K562 (cell line): ENCODE results near the gene CACNB1. TPM values are rescaled to one million over a fixed set of nuclear protein-coding genes. Genes with fewer than 3 reads are reported as not detected.
A peak's percentile ranks its signal among the peaks of the same experiment; 100 is the strongest.

Experiments
- ATAC-seq: fragments of 200-7000 bp; cut with Tn5 transposase; 3 replicates; pipeline ENCODE4 v1.9.1; 2020; ENCODE audit warnings: moderate library complexity
- BruUV-seq: library from RNA; stranded (reverse); fragments of 400-500 nt; replicated peaks from 2 replicates; lab custom pipeline; 2021; lab: Mats Ljungman, UMichigan
- CTCF ChIA-PET: fragments of 300-600 bp; formaldehyde crosslinking; extraction: SDS; loops from one replicate; lab custom pipeline; 2021; ENCODE audit warnings: low intra/inter-chr PET ratio; lab: Yijun Ruan, JAX
- POLR2A ChIA-PET: fragments of 300-600, 350-650 bp; sonication (Branson Sonifier 250); formaldehyde crosslinking; extraction: SDS; loops from one replicate; lab custom pipeline; 2021; ENCODE audit warnings: antibody characterized with exemption, inconsistent platforms; lab: Yijun Ruan, JAX
- DNase-seq, 4 experiments: peaks; one replicate each; pipeline versions ENCODE4 v3.0.0 to v3.0.0-alpha.2; 2011 to 2018; ENCODE audit warnings: low spot score in 3 of 4, mixed read lengths in 3 of 4; ENCODE audit errors: extremely low read depth in 1 of 4
- FAIRE-seq: peaks from 2 replicates; lab custom pipeline; 2011; peaks lifted over from hg19 to GRCh38; lab: Jason Lieb, UNC
- H2AFZ ChIP-seq: 2 replicates; pipeline ENCODE4 v1.6.0; 2011; ENCODE audit warnings: low read depth, low read length, control low read depth, inconsistent platforms
- H3K27ac ChIP-seq: fragments of 200-600 bp; 3 replicates; pipeline ENCODE4 v1.8.0; 2011; ENCODE audit warnings: low read depth, mild to moderate bottlenecking, control low read depth, inconsistent platforms, low read length, moderate library complexity, mixed read lengths; ENCODE audit errors: extremely low read depth
- H3K27me3 ChIP-seq, 2 experiments: fragments of 300-600 bp in 1 of 2; 2 replicates in 1 of 2; 3 replicates in 1 of 2; pipeline versions ENCODE4 v1.6.0 to v1.8.0; 2011; ENCODE audit warnings: inconsistent platforms in 2 of 2, low read length in 2 of 2, mild to moderate bottlenecking in 1 of 2, mixed read lengths in 1 of 2, moderate library complexity in 1 of 2; ENCODE audit not compliant: control insufficient read depth in 2 of 2, insufficient read depth in 2 of 2
- H3K36me3 ChIP-seq: fragments of 300-600 bp; 3 replicates; pipeline ENCODE4 v1.8.0; 2011; ENCODE audit warnings: mild to moderate bottlenecking, low read length, inconsistent platforms; ENCODE audit not compliant: control insufficient read depth, insufficient read depth
- H3K4me1 ChIP-seq, 2 experiments: fragments of 200-600 bp in 1 of 2; replicated peaks in 1 of 2; 2 replicates in 1 of 2; 3 replicates in 1 of 2; pipeline versions ENCODE4 v1.5.1 to v1.8.0; 2011; ENCODE audit warnings: inconsistent platforms in 2 of 2, low read length in 2 of 2, mild to moderate bottlenecking in 1 of 2, mixed read lengths in 1 of 2, moderate library complexity in 1 of 2; ENCODE audit not compliant: control insufficient read depth in 2 of 2, insufficient read depth in 2 of 2
- H3K4me2 ChIP-seq: 2 replicates; pipeline ENCODE4 v1.6.1; 2011; ENCODE audit warnings: low read length, control low read depth, inconsistent platforms, mixed read lengths; ENCODE audit not compliant: insufficient read depth
- H3K4me3 ChIP-seq: fragments of 200-600 bp; sonication (generic), shearing (Covaris generic); 2 replicates; pipeline ENCODE4 v1.5.1; 2016; ENCODE audit warnings: control low read depth, inconsistent platforms
- H3K79me2 ChIP-seq: fragments of 200-600 bp; 3 replicates; pipeline ENCODE4 v1.8.0; 2011; ENCODE audit warnings: low read length, inconsistent platforms; ENCODE audit not compliant: control insufficient read depth, insufficient read depth
- H3K9ac ChIP-seq, 2 experiments: 2 replicates each; pipeline versions ENCODE4 v1.6.0 to v1.6.1; 2011; ENCODE audit warnings: low read depth in 2 of 2, low read length in 2 of 2, control low read depth in 1 of 2, inconsistent platforms in 1 of 2, mild to moderate bottlenecking in 1 of 2, mixed read lengths in 1 of 2; ENCODE audit not compliant: insufficient read depth in 1 of 2
- H3K9me1 ChIP-seq: one replicate; pipeline ENCODE4 v1.6.0; 2011; ENCODE audit warnings: inconsistent platforms, mild to moderate bottlenecking, low read length, moderate library complexity; ENCODE audit not compliant: control insufficient read depth, insufficient read depth
- H3K9me3 ChIP-seq: replicated peaks from 2 replicates; pipeline ENCODE4 v1.5.1; 2011; ENCODE audit warnings: low read depth, low read length, inconsistent platforms; ENCODE audit not compliant: control insufficient read depth, insufficient read depth
- H4K20me1 ChIP-seq: replicated peaks from 2 replicates; pipeline ENCODE4 v1.6.1; 2011; ENCODE audit warnings: low read length, inconsistent platforms, mixed read lengths; ENCODE audit not compliant: control insufficient read depth, insufficient read depth
- BHLHE40 ChIP-seq: IDR thresholded peaks from 2 replicates; pipeline ENCODE4 v1.6.1; 2011; ENCODE audit warnings: low read length, improper control_type of control experiment
- CREM ChIP-seq: IDR thresholded peaks from 2 replicates; pipeline ENCODE4 v1.6.1; 2014; ENCODE audit warnings: antibody characterized with exemption, low read depth
- CTBP1 ChIP-seq: fragments of 450-650 bp; IDR thresholded peaks from 2 replicates; pipeline ENCODE4 v1.6.1; 2016; ENCODE audit warnings: borderline replicate concordance
- CTCF ChIP-seq, 3 experiments: IDR thresholded peaks in 2 of 3; conservative IDR thresholded peaks in 1 of 3; 2 replicates each; pipeline ENCODE4 v1.5.1; 2011 to 2012; ENCODE audit warnings: low read length in 3 of 3, mild to moderate bottlenecking in 3 of 3, control low read depth in 2 of 3, improper control_type of control experiment in 1 of 3, inconsistent platforms in 1 of 3, low read depth in 1 of 3, mixed read lengths in 1 of 3, moderate library complexity in 1 of 3; ENCODE audit not compliant: insufficient read depth in 2 of 3
- IRF1 ChIP-seq: sonication (generic); formaldehyde crosslinking; IDR thresholded peaks from 2 replicates; pipeline ENCODE4 v1.8.0; 2022; ENCODE audit warnings: missing genetic modification reagents, mild to moderate bottlenecking, borderline replicate concordance
- L3MBTL2 ChIP-seq: fragments of 450-650 bp; IDR thresholded peaks from 2 replicates; pipeline ENCODE4 v1.6.1; 2016; ENCODE audit warnings: mild to moderate bottlenecking, moderate library complexity
- RAD21 ChIP-seq, 2 experiments: fragments of 250-450 bp in 1 of 2; fragments of 450-650 bp in 1 of 2; sonication (Bioruptor Pico) in 1 of 2; formaldehyde crosslinking in 1 of 2; IDR thresholded peaks in 1 of 2; conservative IDR thresholded peaks in 1 of 2; 2 replicates each; pipeline versions ENCODE4 v1.4.0 to v1.8.0; 2020 to 2022; ENCODE audit warnings: mild to moderate bottlenecking in 2 of 2, moderate library complexity in 1 of 2
- RFX1 ChIP-seq: fragments of 450-650 bp; IDR thresholded peaks from 2 replicates; pipeline ENCODE4 v1.6.1; 2016; ENCODE audit warnings: mild to moderate bottlenecking, moderate library complexity
- SMC3 ChIP-seq: conservative IDR thresholded peaks from 2 replicates; pipeline ENCODE4 v1.6.1; 2011; ENCODE audit warnings: low read depth, low read length, improper control_type of control experiment; ENCODE audit not compliant: insufficient read depth
- STAG1 ChIP-seq: sonication (generic); formaldehyde crosslinking; IDR thresholded peaks from 2 replicates; pipeline ENCODE4 v1.5.0; 2020; ENCODE audit warnings: missing genetic modification reagents, borderline replicate concordance
- TFAP4 ChIP-seq: sonication (generic); formaldehyde crosslinking; IDR thresholded peaks from 2 replicates; pipeline ENCODE4 v1.8.0; 2022; ENCODE audit warnings: missing genetic modification reagents, mild to moderate bottlenecking, moderate library complexity, borderline replicate concordance
- ZFP1 ChIP-seq: fragments of 450-650 bp; formaldehyde crosslinking; IDR thresholded peaks from 2 replicates; pipeline ENCODE4 v1.4.0; 2020; ENCODE audit warnings: mild to moderate bottlenecking, mixed read lengths
- ZNF395 ChIP-seq: fragments of 200-800 bp; sonication (Bioruptor generic); IDR thresholded peaks from 2 replicates; pipeline ENCODE4 v1.6.1; 2017; ENCODE audit warnings: missing genetic modification characterization, missing compliant biosample characterization
- ZNF436 ChIP-seq: fragments of 250-450, 450-650 bp; sonication (Bioruptor Pico); formaldehyde crosslinking; IDR thresholded peaks from 2 replicates; pipeline ENCODE4 v1.7.0; 2020; ENCODE audit warnings: mild to moderate bottlenecking
- ZNF77 ChIP-seq: fragments of 250-450 bp; sonication (Bioruptor Pico); IDR thresholded peaks from 2 replicates; pipeline ENCODE4 v1.5.0; 2020
- WGBS: fragments of 100-300 bp; shearing (Covaris generic); methylation state at CpG from one replicate; pipeline ENCODE4 v1.1.6; 2016; ENCODE audit warnings: low coverage, mixed read lengths; ENCODE audit not compliant: insufficient coverage; ENCODE audit errors: missing lambda C conversion rate; 5-methylcytosine and 5-hydroxymethylcytosine counted together
- in situ Hi-C: fragments of 300-500 bp; cut with MboI; formaldehyde crosslinking; loops from 4 replicates; pipeline ENCODE4 v1.15.0; 2018; ENCODE audit warnings: inconsistent platforms, mixed read lengths
- intact Hi-C: fragments of 100-400 bp; cut with micrococcal nuclease; formaldehyde crosslinking; loops from 2 replicates; pipeline ENCODE4 v1.14.2; 2022
- polyA plus RNA-seq, 8 experiments: library from polyadenylated mRNA; depleted of rRNA in 4 of 8; stranded (reverse) in 5 of 8; unstranded in 3 of 8; fragments of >200 nt; fragmentation: Nextera tagmentation in 2 of 8; fragmentation: Illumina TruSeq in 1 of 8; extraction: Ambion mirVana in 2 of 8; extraction: Trizol in 1 of 8; gene quantifications; 2 replicates each; pipeline versions ENCODE4 v1.2.1 to v1.2.3, GENCODE V29; 2011 to 2014; ENCODE audit warnings: inconsistent platforms in 1 of 8, missing spikeins in 1 of 8
- total RNA-seq, 7 experiments: library from RNA; depleted of rRNA in 6 of 7; stranded (reverse); fragments of >200 nt in 6 of 7; fragmentation: Illumina TruSeq in 2 of 7; extraction: Trizol in 2 of 7; gene quantifications; 2 replicates each; pipeline versions ENCODE4 v1.2.1 to v1.2.3, GENCODE V29; 2011 to 2021; ENCODE audit warnings: low replicate concordance in 1 of 7

CACNB1 gene
- total and polyA plus RNA-seq, 9 of the 15 experiments (the other 6 are each of a cell fraction or from before 2014, with no cell fraction given) = 0.08 to 7.4 (median 3.0) TPM

GRCh38 chr17:39239640-39240314 lies 42.3 kb upstream of the CACNB1 start:
- H3K4me3 ChIP-seq = no peak overlapping the region
- in situ Hi-C loops = no loop called here
- WGBS = 7% methylated on average over 15 of the region's 16 CpGs
- TF ChIP-seq L3MBTL2 (peak; percentile 49), CREM (peak; percentile 54; the same call in 1 of the 2 replicates), CTBP1 (peak; percentile 45; the same call in 1 of the 2 replicates), ZNF436 (CRISPR knock-in tag) (no peak), ZFP1 (no peak), TFAP4 (peak; percentile 61; the same call in 1 of the 2 replicates), RFX1 (no peak), SMC3 (peak; percentile 62), BHLHE40 (no peak), ZNF77 (no peak), IRF1 (no peak), STAG1 (0 out of 2 replicates have a peak, but pooled peaks have one; percentile 34), RAD21 (CRISPR knock-in tag; conservative IDR thresholded peaks at IDR 0.05 in 1 of 2, IDR thresholded peaks at IDR 0.05 in 1 of 2) (peak in 1 of 2 experiments; percentile 58; a peak in 2 of 4 replicates), CTCF (IDR thresholded peaks at IDR 0.05 in 2 of 3, conservative IDR thresholded peaks at IDR 0.05 in 1 of 3; ENCODE audit: insufficient read depth in 2 of 3, low read depth in 1 of 3, low read length in 3 of 3) (peak; percentile 76 to 89 (median 84)), ZNF395 (no peak)

More at GRCh38 chr17:39239640-39240314, 42.3 kb upstream of the CACNB1 start:
- ChIA-PET CTCF (interaction anchor here (0.7 to 4.7 kb wide), 3 partner anchors 30 to 256 kb away, joined by 3 to 23 read pairs (median 5); no protein-coding TSS in a partner anchor), POLR2A (interaction anchor here (0.5 to 0.7 kb wide), 2 partner anchors 12 to 505 kb away, joined by 3 read pairs; no protein-coding TSS in a partner anchor)
- Histone ChIP-seq H3K4me1 (peaks cover 2 to 19% of the 10 kb centered on the region in 2 experiments; a peak in 3 of 5 replicates), H3K79me2 (no peaks in the 10 kb centered on the region), H2AFZ (peak overlapping the region; percentile 51; the same call in 1 of the 2 replicates), H3K9me1 (no peaks in the 10 kb centered on the region), H4K20me1 (peaks cover 4% of the 10 kb centered on the region; the same call in 1 of the 2 replicates), H3K9me3 (no peaks in the 10 kb centered on the region), H3K36me3 (no peaks in the 10 kb centered on the region), H3K4me2 (0 out of 2 replicates have a peak overlapping the region, but pooled peaks have one; percentile 5), H3K27ac (no peak overlapping the region), H3K27me3 (peaks cover 0 to 6% of the 10 kb centered on the region in 2 experiments; a peak in 2 of 5 replicates), H3K9ac (peak overlapping the region in 1 of 2 experiments; percentile 29; a peak in 1 of 4 replicates)
- DNase-seq = peak; percentile 72 to 79 (median 77)
- BruUV-seq = no TSS peak
- intact Hi-C loops = loop anchor here (10.0 kb wide), 1 partner anchor 85 kb away; the partner anchor contains the start of gene PLXDC1
- FAIRE-seq = peak; percentile 83
- ATAC-seq = peak; percentile 82
